C4-2B (cell line): ENCODE measurements around the gene FBLIM1.

ENCODE experiments used
- CTCF ChIP-seq: fragments of 450-650 bp; conservative IDR thresholded peaks from 2 replicates; pipeline ENCODE4 v1.5.1; 2017; ENCODE audit warnings: mild to moderate bottlenecking
- ZFX ChIP-seq: fragments of 450-650 bp; IDR thresholded peaks from 2 replicates; pipeline ENCODE4 v1.6.1; 2017

GRCh38 chr1:15788624-15789301 is 30.2 kb downstream of the FBLIM1 start:
- TF ChIP-seq ZFX: no peak
- no peak for TF ChIP-seq CTCF
